ENCODE measurements around the gene TAF11L7. TPM values are rescaled to one million over a fixed set of nuclear protein-coding genes. Genes with fewer than 3 reads are reported as not detected.
"Not testable (repeated sequence)": the region's sequence is repeated elsewhere in the genome, so short reads cannot be mapped to it uniquely, and the experiment has no call there.

TAF11L7 gene
- not detected for polyA plus RNA-seq

DNA sequence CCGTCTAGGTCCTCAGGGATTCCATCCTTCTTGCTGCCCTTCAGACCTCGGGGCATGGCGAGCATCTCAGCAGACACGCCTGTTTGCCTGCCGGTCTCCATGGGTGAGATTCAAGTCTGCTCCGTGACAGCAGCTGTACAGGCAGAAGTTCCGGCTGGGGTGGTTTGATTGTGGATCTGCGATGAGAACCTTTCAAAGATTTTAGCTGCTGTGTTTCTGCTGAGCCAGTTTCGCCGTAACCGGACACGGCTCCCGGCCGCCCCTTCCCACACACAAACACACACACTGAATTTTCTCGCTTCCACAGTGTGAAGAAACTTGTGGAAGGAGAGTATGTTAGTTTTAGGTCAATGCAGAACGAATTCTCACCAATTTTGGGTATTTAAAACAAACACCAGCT, at the start of gene TAF11L7:
TSS of gene TAF11L7 (minus strand) at position 101 of the 400 bp plus-strand sequence.
- no CpG with 5 or more reads among the region's 16 CpGs for WGBS, 2 donors
- not testable (repeated sequence) for H3K27ac ChIP-seq (ENCODE audit: low read depth in 2 of 2, low read length in 1 of 2); H3K36me3 ChIP-seq (ENCODE audit: control insufficient read depth in 2 of 2, insufficient read depth in 2 of 2, low read length in 1 of 2); H3K4me1 ChIP-seq (ENCODE audit: control insufficient read depth in 2 of 2, insufficient read depth in 2 of 2, low read length in 1 of 2); H3K9me3 ChIP-seq (ENCODE audit: control insufficient read depth in 2 of 2, insufficient read depth in 1 of 2, low read depth in 1 of 2, low read length in 1 of 2); H3K27me3 ChIP-seq (ENCODE audit: control insufficient read depth in 1 of 2, insufficient read depth in 2 of 2, low read length in 2 of 2); H3K4me3 ChIP-seq (ENCODE audit: low read depth in 1 of 2, low read length in 2 of 2)

DNA sequence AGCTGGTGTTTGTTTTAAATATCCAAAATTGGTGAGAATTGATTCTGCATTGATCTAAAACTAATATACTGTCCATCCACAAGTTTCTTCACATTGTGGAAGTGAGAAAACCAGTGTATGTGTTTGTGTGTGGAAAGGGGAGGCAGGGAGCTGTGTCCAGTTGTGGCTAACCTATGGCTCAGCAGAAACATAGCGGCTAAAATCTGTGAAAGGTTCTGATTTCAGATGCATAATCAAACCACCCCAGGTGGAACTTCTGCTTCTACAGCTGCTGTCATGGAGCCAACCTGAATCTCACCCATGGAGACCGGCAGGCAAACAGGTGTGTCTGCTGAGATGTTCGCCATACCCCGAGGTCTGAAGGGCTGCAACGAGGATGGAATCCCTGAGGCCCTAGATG, 48.6 kb upstream of the TAF11L7 start, which contains the start of gene TAF11L14:
TSS of gene TAF11L14 (plus strand) at position 301 of the 400 bp plus-strand sequence.
- WGBS, 2 donors: 84 to 88% methylated on average over 5 of the region's 5 CpGs
- Histone ChIP-seq H3K27ac (ENCODE audit: low read depth in 2 of 2, low read length in 1 of 2) (no peak within 1 kb of the TSS), H3K4me3 (ENCODE audit: low read depth in 1 of 2, low read length in 2 of 2) (no peak within 1 kb of the TSS), H3K27me3 (ENCODE audit: control insufficient read depth in 1 of 2, insufficient read depth in 2 of 2, low read length in 2 of 2) (no peaks in the 10 kb centered on the region), H3K4me1 (ENCODE audit: control insufficient read depth in 2 of 2, insufficient read depth in 2 of 2, low read length in 1 of 2) (no peaks in the 10 kb centered on the region), H3K36me3 (ENCODE audit: control insufficient read depth in 2 of 2, insufficient read depth in 2 of 2, low read length in 1 of 2) (no peaks in the 10 kb centered on the region), H3K9me3 (ENCODE audit: control insufficient read depth in 2 of 2, insufficient read depth in 1 of 2, low read depth in 1 of 2, low read length in 1 of 2) (no peaks in the 10 kb centered on the region)

DNA sequence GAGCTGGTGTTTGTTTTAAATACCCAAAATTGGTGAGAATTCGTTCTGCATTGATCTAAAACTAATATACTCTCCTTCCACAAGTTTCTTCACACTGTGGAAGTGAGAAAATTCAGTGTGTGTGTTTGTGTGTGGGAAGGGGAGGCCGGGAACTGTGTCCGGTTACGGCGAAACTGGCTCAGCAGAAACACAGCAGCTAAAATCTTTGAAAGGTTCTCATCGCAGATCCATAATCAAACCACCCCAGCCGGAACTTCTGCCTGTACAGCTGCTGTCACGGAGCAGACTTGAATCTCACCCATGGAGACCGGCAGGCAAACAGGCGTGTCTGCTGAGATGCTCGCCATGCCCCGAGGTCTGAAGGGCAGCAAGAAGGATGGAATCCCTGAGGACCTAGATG, 46.2 kb upstream of the TAF11L7 start, which contains the start of gene TAF11L13:
TSS of gene TAF11L13 (plus strand) at position 301 of the 400 bp plus-strand sequence.
- H3K4me3 ChIP-seq (ENCODE audit: low read depth in 1 of 2, low read length in 2 of 2); H3K36me3 ChIP-seq (ENCODE audit: control insufficient read depth in 2 of 2, insufficient read depth in 2 of 2, low read length in 1 of 2); H3K9me3 ChIP-seq (ENCODE audit: control insufficient read depth in 2 of 2, insufficient read depth in 1 of 2, low read depth in 1 of 2, low read length in 1 of 2); H3K4me1 ChIP-seq (ENCODE audit: control insufficient read depth in 2 of 2, insufficient read depth in 2 of 2, low read length in 1 of 2); H3K27ac ChIP-seq (ENCODE audit: low read depth in 2 of 2, low read length in 1 of 2); H3K27me3 ChIP-seq (ENCODE audit: control insufficient read depth in 1 of 2, insufficient read depth in 2 of 2, low read length in 2 of 2): not testable (repeated sequence)
- WGBS, 2 donors: 76 to 87% methylated on average over 9 of the region's 12 CpGs

DNA sequence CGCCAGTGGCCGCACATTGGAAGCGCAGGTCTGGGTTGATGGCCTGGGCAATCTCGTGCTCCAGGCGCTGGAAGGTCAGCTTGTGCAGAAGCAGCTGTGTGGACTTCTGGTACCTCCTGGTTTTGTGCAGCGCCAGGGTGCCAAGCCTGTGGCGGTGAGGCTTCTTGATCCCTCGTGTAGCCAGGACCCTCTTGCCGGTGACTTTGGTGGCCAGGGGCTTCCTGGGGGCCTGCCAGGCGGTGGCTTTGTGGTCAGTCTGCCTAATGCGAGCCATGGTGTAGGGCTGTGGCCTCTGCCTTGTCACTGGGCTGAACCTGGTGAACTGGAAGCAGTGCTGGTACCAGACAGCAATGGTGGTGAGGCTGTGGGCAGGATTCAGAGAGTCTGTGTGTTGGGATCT, 40.1 kb upstream of the TAF11L7 start:
- WGBS, 2 donors: 86 to 91% methylated on average over 11 of the region's 11 CpGs

DNA sequence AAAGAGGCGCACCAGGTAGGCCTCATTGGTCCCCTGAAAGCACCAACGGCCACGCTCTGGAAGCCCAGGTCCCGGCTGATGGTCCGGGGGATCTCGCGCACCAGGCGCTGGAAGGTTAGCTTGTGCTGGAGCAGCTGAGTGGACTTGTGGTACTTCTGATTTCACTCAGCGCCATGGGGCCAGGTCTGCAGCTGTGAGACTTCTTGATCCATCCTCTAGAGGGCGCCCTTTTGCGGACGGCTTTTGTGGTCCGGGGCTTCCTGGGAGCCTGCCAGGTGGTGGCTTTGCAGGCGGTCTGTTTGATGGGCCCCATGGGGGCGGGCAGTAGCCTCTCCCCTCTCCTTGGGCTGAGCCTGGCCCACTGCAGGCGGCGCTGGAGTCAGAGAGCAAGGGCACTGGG, 35.1 kb upstream of the TAF11L7 start:
- no peak overlapping the region for H3K4me3 ChIP-seq (ENCODE audit: low read depth in 1 of 2, low read length in 2 of 2)
- H3K27ac ChIP-seq (ENCODE audit: low read depth in 2 of 2, low read length in 1 of 2): no peak overlapping the region
- H3K27me3 ChIP-seq (ENCODE audit: control insufficient read depth in 1 of 2, insufficient read depth in 2 of 2, low read length in 2 of 2): no peaks in the 10 kb centered on the region
- H3K4me1 ChIP-seq (ENCODE audit: control insufficient read depth in 2 of 2, insufficient read depth in 2 of 2, low read length in 1 of 2): no peaks in the 10 kb centered on the region
- 85 to 87% methylated on average over 17 of the region's 17 CpGs for WGBS, 2 donors
- no peaks in the 10 kb centered on the region for H3K36me3 ChIP-seq (ENCODE audit: control insufficient read depth in 2 of 2, insufficient read depth in 2 of 2, low read length in 1 of 2)
- H3K9me3 ChIP-seq (ENCODE audit: control insufficient read depth in 2 of 2, insufficient read depth in 1 of 2, low read depth in 1 of 2, low read length in 1 of 2): peaks cover 0 to 2% of the 10 kb centered on the region in 2 donors

More for the DNA sequence above, 40.1 kb upstream of the TAF11L7 start:
- H3K4me1 ChIP-seq (ENCODE audit: control insufficient read depth in 2 of 2, insufficient read depth in 2 of 2, low read length in 1 of 2): no peaks in the 10 kb centered on the region
- peaks cover 0 to 2% of the 10 kb centered on the region in 2 donors for H3K9me3 ChIP-seq (ENCODE audit: control insufficient read depth in 2 of 2, insufficient read depth in 1 of 2, low read depth in 1 of 2, low read length in 1 of 2)
- no peak overlapping the region for H3K4me3 ChIP-seq (ENCODE audit: low read depth in 1 of 2, low read length in 2 of 2)
- H3K27me3 ChIP-seq (ENCODE audit: control insufficient read depth in 1 of 2, insufficient read depth in 2 of 2, low read length in 2 of 2): no peaks in the 10 kb centered on the region
- H3K36me3 ChIP-seq (ENCODE audit: control insufficient read depth in 2 of 2, insufficient read depth in 2 of 2, low read length in 1 of 2): no peaks in the 10 kb centered on the region
- no peak overlapping the region for H3K27ac ChIP-seq (ENCODE audit: low read depth in 2 of 2, low read length in 1 of 2)

DNA sequence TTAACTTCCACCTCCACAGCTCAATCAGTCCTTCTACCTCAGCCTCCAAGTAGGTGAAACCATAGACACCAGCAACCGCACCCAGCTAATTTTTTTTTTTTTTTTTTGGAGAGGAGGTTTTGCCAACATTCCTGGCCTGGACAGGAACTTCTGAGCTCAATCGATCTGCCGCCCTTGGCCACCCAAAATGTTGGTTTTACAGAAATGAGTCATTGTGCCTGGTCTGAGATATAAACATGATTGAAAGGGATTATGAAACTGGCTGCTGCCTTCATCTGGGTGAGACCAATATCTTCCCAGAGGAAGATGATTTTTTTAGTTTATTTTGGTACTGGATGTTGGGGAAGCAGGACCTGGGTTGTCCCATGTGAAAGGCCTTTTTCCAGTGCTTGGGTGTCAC, 33.8 kb upstream of the TAF11L7 start:
- no peaks in the 10 kb centered on the region for H3K36me3 ChIP-seq (ENCODE audit: control insufficient read depth in 2 of 2, insufficient read depth in 2 of 2, low read length in 1 of 2)
- WGBS, 2 donors: 57 to 67% methylated on average over 3 of the region's 3 CpGs
- H3K4me1 ChIP-seq (ENCODE audit: control insufficient read depth in 2 of 2, insufficient read depth in 2 of 2, low read length in 1 of 2): no peaks in the 10 kb centered on the region
- H3K27ac ChIP-seq (ENCODE audit: low read depth in 2 of 2, low read length in 1 of 2): no peak overlapping the region
- no peak overlapping the region for H3K4me3 ChIP-seq (ENCODE audit: low read depth in 1 of 2, low read length in 2 of 2)
- peaks cover 0 to 2% of the 10 kb centered on the region in 2 donors for H3K9me3 ChIP-seq (ENCODE audit: control insufficient read depth in 2 of 2, insufficient read depth in 1 of 2, low read depth in 1 of 2, low read length in 1 of 2)
- no peaks in the 10 kb centered on the region for H3K27me3 ChIP-seq (ENCODE audit: control insufficient read depth in 1 of 2, insufficient read depth in 2 of 2, low read length in 2 of 2)

DNA sequence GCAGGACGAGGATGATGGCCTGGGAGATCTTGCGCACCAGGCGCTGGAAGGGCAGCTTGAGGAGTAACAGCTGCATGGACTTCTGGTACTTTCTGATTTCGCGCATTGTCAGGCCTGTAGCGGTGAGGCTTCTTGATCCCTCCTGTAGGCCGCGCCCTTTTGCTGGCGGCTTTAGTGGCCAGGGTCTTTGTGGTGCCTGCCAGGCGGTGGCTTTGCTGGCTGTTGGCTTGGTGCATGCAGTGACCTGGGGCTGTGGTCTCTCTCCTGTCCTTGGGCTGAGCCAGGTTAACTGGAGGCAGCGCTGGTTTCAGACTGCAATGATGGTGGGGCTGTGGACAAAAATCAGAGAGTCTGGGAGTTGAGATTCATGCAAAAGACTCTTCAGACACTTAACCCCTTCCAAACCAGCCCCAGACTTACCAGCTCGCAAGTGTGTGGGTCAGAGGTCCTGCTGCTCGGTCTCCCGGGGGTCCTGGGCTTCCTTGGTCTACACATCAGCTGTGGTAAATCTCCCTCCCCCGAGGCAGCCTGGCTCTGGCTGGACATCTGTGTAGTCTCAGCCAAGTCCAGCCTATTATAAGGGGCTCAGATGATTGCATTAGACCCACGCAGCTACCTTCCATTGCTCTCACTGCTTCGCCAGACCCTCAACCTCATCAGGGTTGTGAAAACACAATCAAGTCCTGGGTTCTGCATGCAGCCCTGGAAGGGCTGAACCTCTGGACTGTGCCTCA, 29.5 kb upstream of the TAF11L7 start:
- WGBS, 2 donors: 93% methylated on average over 17 of the region's 17 CpGs
- H3K4me3 ChIP-seq (ENCODE audit: low read depth in 1 of 2, low read length in 2 of 2): no peak overlapping the region
- no peaks in the 10 kb centered on the region for H3K9me3 ChIP-seq (ENCODE audit: control insufficient read depth in 2 of 2, insufficient read depth in 1 of 2, low read depth in 1 of 2, low read length in 1 of 2)
- no peak overlapping the region for H3K27ac ChIP-seq (ENCODE audit: low read depth in 2 of 2, low read length in 1 of 2)
- no peaks in the 10 kb centered on the region for H3K36me3 ChIP-seq (ENCODE audit: control insufficient read depth in 2 of 2, insufficient read depth in 2 of 2, low read length in 1 of 2)
- H3K27me3 ChIP-seq (ENCODE audit: control insufficient read depth in 1 of 2, insufficient read depth in 2 of 2, low read length in 2 of 2): no peaks in the 10 kb centered on the region
- H3K4me1 ChIP-seq (ENCODE audit: control insufficient read depth in 2 of 2, insufficient read depth in 2 of 2, low read length in 1 of 2): no peaks in the 10 kb centered on the region

DNA sequence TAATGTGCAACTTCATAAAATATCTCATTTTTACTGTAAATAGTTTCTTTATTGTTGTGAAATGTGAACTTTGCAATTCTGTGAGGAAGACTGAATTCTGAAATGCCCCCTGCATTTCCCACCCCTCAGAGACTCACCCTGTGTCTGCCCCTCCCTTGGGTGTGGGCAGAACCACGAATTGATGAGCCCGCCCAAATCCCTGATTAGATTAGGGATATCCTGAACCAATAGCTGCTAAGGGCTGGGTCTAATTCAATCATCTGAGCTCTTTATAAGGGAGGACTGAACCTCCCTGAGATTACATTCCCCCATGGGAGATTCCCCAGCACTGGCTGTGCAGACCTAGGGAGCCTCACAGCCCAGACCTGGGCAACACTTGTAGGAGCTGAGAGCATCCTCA, 24.5 kb upstream of the TAF11L7 start, which contains the start of gene TAF11L12:
TSS of gene TAF11L12 (plus strand) at position 301 of the 400 bp plus-strand sequence.
- not testable (repeated sequence) for H3K4me1 ChIP-seq (ENCODE audit: control insufficient read depth in 2 of 2, insufficient read depth in 2 of 2, low read length in 1 of 2); H3K27ac ChIP-seq (ENCODE audit: low read depth in 2 of 2, low read length in 1 of 2)
- 73 to 78% methylated on average over 2 of the region's 2 CpGs for WGBS, 2 donors

DNA sequence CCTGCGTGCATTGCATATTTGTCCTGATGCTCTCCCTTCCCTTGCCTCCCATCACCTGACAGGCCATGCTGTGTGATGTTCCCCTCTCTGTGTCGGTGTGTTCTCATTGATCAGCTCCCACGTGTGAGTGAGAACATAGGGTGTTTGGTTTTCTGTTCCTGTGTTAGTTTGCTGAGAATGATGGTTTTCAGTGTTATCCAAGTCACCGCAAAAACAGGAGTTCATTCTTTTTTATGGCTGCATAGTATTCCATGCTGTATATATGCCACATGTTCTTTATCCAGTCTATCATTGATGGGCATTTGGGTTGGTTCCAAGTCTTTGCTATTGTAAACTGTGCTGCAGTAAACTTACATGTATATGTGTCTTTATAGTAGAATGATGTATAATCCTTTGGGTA, 21.9 kb upstream of the TAF11L7 start:
- not testable (repeated sequence) for H3K27me3 ChIP-seq (ENCODE audit: control insufficient read depth in 1 of 2, insufficient read depth in 2 of 2, low read length in 2 of 2); H3K9me3 ChIP-seq (ENCODE audit: control insufficient read depth in 2 of 2, insufficient read depth in 1 of 2, low read depth in 1 of 2, low read length in 1 of 2); H3K4me1 ChIP-seq (ENCODE audit: control insufficient read depth in 2 of 2, insufficient read depth in 2 of 2, low read length in 1 of 2); H3K4me3 ChIP-seq (ENCODE audit: low read depth in 1 of 2, low read length in 2 of 2); H3K27ac ChIP-seq (ENCODE audit: low read depth in 2 of 2, low read length in 1 of 2); H3K36me3 ChIP-seq (ENCODE audit: control insufficient read depth in 2 of 2, insufficient read depth in 2 of 2, low read length in 1 of 2)
- 84 to 90% methylated on average over 4 of the region's 4 CpGs for WGBS, 2 donors

More for the DNA sequence above, 24.5 kb upstream of the TAF11L7 start, which contains the start of gene TAF11L12:
- not testable (repeated sequence) for H3K36me3 ChIP-seq (ENCODE audit: control insufficient read depth in 2 of 2, insufficient read depth in 2 of 2, low read length in 1 of 2); H3K9me3 ChIP-seq (ENCODE audit: control insufficient read depth in 2 of 2, insufficient read depth in 1 of 2, low read depth in 1 of 2, low read length in 1 of 2); H3K27me3 ChIP-seq (ENCODE audit: control insufficient read depth in 1 of 2, insufficient read depth in 2 of 2, low read length in 2 of 2); H3K4me3 ChIP-seq (ENCODE audit: low read depth in 1 of 2, low read length in 2 of 2)

DNA sequence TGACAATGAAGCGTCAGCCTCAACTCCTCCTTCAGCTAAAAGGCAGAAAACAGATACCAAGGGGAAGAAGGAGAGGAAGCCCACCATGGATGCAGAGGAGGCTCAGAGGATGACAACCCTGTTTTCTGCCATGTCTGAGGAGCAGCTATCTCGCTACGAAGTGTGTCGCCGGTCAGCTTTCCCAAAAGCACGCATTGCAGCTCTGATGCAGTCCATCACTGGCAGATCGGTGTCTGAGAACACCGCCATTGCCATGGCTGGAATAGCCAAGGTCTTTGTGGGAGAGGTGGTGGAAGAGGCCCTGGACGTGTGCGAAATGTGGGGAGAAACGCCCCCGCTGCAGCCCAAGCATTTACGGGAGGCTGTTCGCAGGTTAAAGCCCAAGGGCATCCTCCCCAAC, 19.4 kb upstream of the TAF11L7 start:
- no peaks in the 10 kb centered on the region for H3K36me3 ChIP-seq (ENCODE audit: control insufficient read depth in 2 of 2, insufficient read depth in 2 of 2, low read length in 1 of 2)
- H3K9me3 ChIP-seq (ENCODE audit: control insufficient read depth in 2 of 2, insufficient read depth in 1 of 2, low read depth in 1 of 2, low read length in 1 of 2): no peaks in the 10 kb centered on the region
- no peak overlapping the region for H3K4me3 ChIP-seq (ENCODE audit: low read depth in 1 of 2, low read length in 2 of 2)
- WGBS, 2 donors: 91 to 95% methylated on average over 14 of the region's 14 CpGs
- H3K27me3 ChIP-seq (ENCODE audit: control insufficient read depth in 1 of 2, insufficient read depth in 2 of 2, low read length in 2 of 2): no peaks in the 10 kb centered on the region
- H3K4me1 ChIP-seq (ENCODE audit: control insufficient read depth in 2 of 2, insufficient read depth in 2 of 2, low read length in 1 of 2): no peaks in the 10 kb centered on the region
- no peak overlapping the region for H3K27ac ChIP-seq (ENCODE audit: low read depth in 2 of 2, low read length in 1 of 2)

All from esophagus (tissue), 2 donors.